Endothelial cell of umbilical vein (primary cell): ENCODE measurements around the gene RBPJ.

Source experiments
- CTCF ChIP-seq, 2 donors: IDR thresholded peaks; 1 replicate in 1 of 2; 2 replicates in 1 of 2; pipeline ENCODE4 v1.5.1; 2011; ENCODE audit warnings: low read length in 2 of 2, mild to moderate bottlenecking in 2 of 2, moderate library complexity in 2 of 2, control low read depth in 1 of 2, inconsistent platforms in 1 of 2, low read depth in 1 of 2; ENCODE audit not compliant: insufficient read depth in 1 of 2; ENCODE audit errors: extremely low read depth in 1 of 2
- EZH2 ChIP-seq: IDR thresholded peaks from 2 replicates; pipeline ENCODE4 v1.6.1; 2012; ENCODE audit warnings: borderline replicate concordance, low read depth, mild to moderate bottlenecking, moderate library complexity, low read length, inconsistent platforms; ENCODE audit not compliant: severe bottlenecking
- JUN ChIP-seq: IDR thresholded peaks from 2 replicates; pipeline ENCODE4 v1.6.1; 2011; ENCODE audit warnings: borderline replicate concordance, low read depth; ENCODE audit not compliant: insufficient read length, insufficient read depth
- MYC ChIP-seq: IDR thresholded peaks from one replicate; pipeline ENCODE4 v1.6.1; 2011; ENCODE audit warnings: mild to moderate bottlenecking, low read depth, low read length
- POLR2AphosphoS5 ChIP-seq: IDR thresholded peaks from 2 replicates; pipeline ENCODE4 v1.6.1; 2012; ENCODE audit warnings: low read depth, mild to moderate bottlenecking, control low read depth, low read length, moderate library complexity; ENCODE audit not compliant: insufficient read depth

GRCh38 chr4:26451597-26451996 lies 130.8 kb downstream of the RBPJ start:
- TF ChIP-seq EZH2 (no peak), JUN (no peak), MYC (no peak), POLR2AphosphoS5 (no peak), CTCF (IDR thresholded peaks at IDR 0.05; ENCODE audit: extremely low read depth in 1 of 2, insufficient read depth in 1 of 2, low read depth in 1 of 2, low read length in 2 of 2) (no peak)
